HepG2 (cell line): Measurements from ENCODE around the gene CD164L2. TPM values are rescaled to one million over a fixed set of nuclear protein-coding genes. Genes with fewer than 3 reads are reported as not detected.
A peak's percentile ranks its signal among the peaks of the same experiment; 100 is the strongest.

Experiments
- ARNT2 ChIP-seq: sonication (generic); formaldehyde crosslinking; IDR thresholded peaks from 2 replicates; pipeline ENCODE4 v1.8.0; 2022; ENCODE audit warnings: mild to moderate bottlenecking, low read depth, missing genetic modification reagents, moderate library complexity
- ATF2 ChIP-seq: sonication (generic); formaldehyde crosslinking; IDR thresholded peaks from 2 replicates; pipeline ENCODE4 v1.4.0; 2020; ENCODE audit warnings: missing genetic modification reagents
- CEBPB ChIP-seq: IDR thresholded peaks from 2 replicates; pipeline ENCODE4 v1.6.1; 2011; ENCODE audit warnings: low read depth, low read length, improper control_type of control experiment, borderline replicate concordance
- KLF11 ChIP-seq: IDR thresholded peaks from 2 replicates; pipeline ENCODE4 v1.6.1; 2016; ENCODE audit warnings: missing compliant biosample characterization
- PBX2 ChIP-seq: IDR thresholded peaks from 2 replicates; pipeline ENCODE4 v1.6.1; 2016; ENCODE audit warnings: control low read depth
- POLR2G ChIP-seq: fragments of 200-400 bp; formaldehyde crosslinking; IDR thresholded peaks from 2 replicates; pipeline ENCODE4 v1.6.1; 2018; ENCODE audit warnings: mild to moderate bottlenecking, low read depth, low read length, moderate library complexity
- PPARG ChIP-seq: conservative IDR thresholded peaks from 2 replicates; pipeline ENCODE4 v1.6.1; 2016; ENCODE audit warnings: missing biosample characterization, missing genetic modification reagents
- PRDM15 ChIP-seq: sonication (generic); formaldehyde crosslinking; IDR thresholded peaks from 2 replicates; pipeline ENCODE4 v1.4.0; 2020; ENCODE audit warnings: missing genetic modification reagents
- RARA ChIP-seq: IDR thresholded peaks from 2 replicates; pipeline ENCODE4 v1.6.1; 2016; ENCODE audit warnings: missing genetic modification reagents, missing compliant biosample characterization
- RBFOX2 ChIP-seq: fragments of 200-400 bp; formaldehyde crosslinking; IDR thresholded peaks from 2 replicates; pipeline ENCODE4 v1.6.1; 2017; ENCODE audit warnings: low read depth, mild to moderate bottlenecking, low read length
- SPEN ChIP-seq: sonication (generic); formaldehyde crosslinking; IDR thresholded peaks from 2 replicates; pipeline ENCODE4 v1.5.1; 2020; ENCODE audit warnings: low read depth, mild to moderate bottlenecking, missing genetic modification reagents
- SRSF1 ChIP-seq: fragments of 200-400 bp; formaldehyde crosslinking; optimal IDR thresholded peaks from 2 replicates; pipeline ENCODE3; 2017; ENCODE audit warnings: mild to moderate bottlenecking, low read depth, low read length, moderate library complexity
- TBX2 ChIP-seq: sonication (generic); formaldehyde crosslinking; IDR thresholded peaks from 2 replicates; pipeline ENCODE4 v1.5.0; 2020; ENCODE audit warnings: missing genetic modification reagents, mild to moderate bottlenecking, borderline replicate concordance
- TBX3 ChIP-seq: fragments of 450-650 bp; IDR thresholded peaks from 2 replicates; pipeline ENCODE4 v1.6.1; 2017; ENCODE audit warnings: antibody characterized with exemption, mild to moderate bottlenecking, inconsistent platforms, borderline replicate concordance
- TEAD3 ChIP-seq: optimal IDR thresholded peaks from 2 replicates; pipeline ENCODE3; 2016; ENCODE audit warnings: borderline replicate concordance
- YY1 ChIP-seq: IDR thresholded peaks from 2 replicates; pipeline ENCODE4 v1.6.1; 2011; ENCODE audit warnings: low read length, low read depth, moderate library complexity, mild to moderate bottlenecking; ENCODE audit not compliant: insufficient read depth, insufficient replicate concordance
- ZBTB7B ChIP-seq: sonication (generic); formaldehyde crosslinking; IDR thresholded peaks from 2 replicates; pipeline ENCODE4 v1.4.0; 2020; ENCODE audit warnings: missing genetic modification reagents
- ZMAT3 ChIP-seq: sonication (generic); formaldehyde crosslinking; conservative IDR thresholded peaks from 2 replicates; pipeline ENCODE4 v1.7.0; 2021; ENCODE audit warnings: missing genetic modification reagents
- ZNF12 ChIP-seq: sonication (generic); formaldehyde crosslinking; IDR thresholded peaks from 2 replicates; pipeline ENCODE4 v1.5.0; 2020; ENCODE audit warnings: missing genetic modification reagents
- ZNF234 ChIP-seq: sonication (generic); formaldehyde crosslinking; conservative IDR thresholded peaks from 2 replicates; pipeline ENCODE4 v1.5.1; 2020; ENCODE audit warnings: mild to moderate bottlenecking, missing genetic modification reagents
- ZNF263 ChIP-seq: sonication (generic); formaldehyde crosslinking; IDR thresholded peaks from 2 replicates; pipeline ENCODE4 v1.4.0; 2020; ENCODE audit warnings: missing genetic modification reagents
- ZNF597 ChIP-seq: sonication (generic); formaldehyde crosslinking; IDR thresholded peaks from 2 replicates; pipeline ENCODE4 v1.5.0; 2020; ENCODE audit warnings: missing genetic modification reagents
- ZNF788 ChIP-seq: sonication (generic); formaldehyde crosslinking; IDR thresholded peaks from 2 replicates; pipeline ENCODE4 v1.5.0; 2020; ENCODE audit warnings: mild to moderate bottlenecking, missing genetic modification reagents, borderline replicate concordance
- polyA plus RNA-seq, 8 experiments: library from polyadenylated mRNA; depleted of rRNA in 3 of 8; stranded (reverse) in 7 of 8; unstranded in 1 of 8; fragments of >200 nt; fragmentation: Illumina TruSeq in 4 of 8; extraction: Trizol in 4 of 8; gene quantifications; 2 replicates each; pipeline versions ENCODE4 v1.2.1 to v1.2.3, GENCODE V29; 2011 to 2016; ENCODE audit warnings: low read depth in 4 of 8, missing spikeins in 1 of 8, mixed read lengths in 1 of 8; ENCODE audit not compliant: insufficient read depth in 1 of 8
- total RNA-seq, 5 experiments: library from RNA; depleted of rRNA; stranded (reverse); fragments of >200 nt; fragmentation: Illumina TruSeq; extraction: Trizol; gene quantifications; 2 replicates each; pipeline ENCODE4 v1.2.3, GENCODE V29; 2016; ENCODE audit warnings: low read depth in 1 of 5

CD164L2 gene
- total and polyA plus RNA-seq, 2 of the 13 experiments (the other 11 are each of a cell fraction or from before 2014, with no cell fraction given), result not detected

GRCh38 chr1:27341525-27342252, 41.4 kb downstream of the CD164L2 start, which contains the start of gene SYTL1 (continued):
- TF ChIP-seq ZNF597 (CRISPR knock-in tag) (no peak), SPEN (CRISPR knock-in tag) (peak; percentile 50), PBX2 (no peak), ARNT2 (CRISPR knock-in tag) (0 out of 2 replicates have a peak, but pooled peaks have one; percentile 44), ATF2 (peak; percentile 41; the same call in 1 of the 2 replicates), ZNF788 (CRISPR knock-in tag) (peak; percentile 51; the same call in 1 of the 2 replicates), ZMAT3 (CRISPR knock-in tag) (0 out of 2 replicates have a peak, but pooled peaks have one; percentile 60), YY1 (peak; percentile 65), RBFOX2 (0 out of 2 replicates have a peak, but pooled peaks have one; percentile 27), PRDM15 (CRISPR knock-in tag) (peak; percentile 100), RARA (CRISPR knock-in tag) (0 out of 2 replicates have a peak, but pooled peaks have one; percentile 8), PPARG (CRISPR knock-in tag) (0 out of 2 replicates have a peak, but pooled peaks have one; percentile 20), KLF11 (CRISPR knock-in tag) (0 out of 2 replicates have a peak, but pooled peaks have one; percentile 72), ZNF12 (CRISPR knock-in tag) (no peak), ZNF263 (CRISPR knock-in tag) (peak; percentile 54; the same call in 1 of the 2 replicates), TBX3 (0 out of 2 replicates have a peak, but pooled peaks have one; percentile 31), TBX2 (CRISPR knock-in tag) (peak; percentile 59; the same call in 1 of the 2 replicates), CEBPB (no peak), POLR2G (peak; percentile 61), ZNF234 (no peak), SRSF1 (peak; percentile 15), TEAD3 (peak; percentile 28), ZBTB7B (CRISPR knock-in tag) (peak; percentile 75)
